ENCODE results near the gene HABP2. TPM values are rescaled to one million over a fixed set of nuclear protein-coding genes. Genes with fewer than 3 reads are reported as not detected.
A peak's percentile ranks its signal among the peaks of the same experiment; 100 is the strongest.

The HABP2 gene
- total RNA-seq, 1 donor from 2014 or later: 0.63 TPM

DNA sequence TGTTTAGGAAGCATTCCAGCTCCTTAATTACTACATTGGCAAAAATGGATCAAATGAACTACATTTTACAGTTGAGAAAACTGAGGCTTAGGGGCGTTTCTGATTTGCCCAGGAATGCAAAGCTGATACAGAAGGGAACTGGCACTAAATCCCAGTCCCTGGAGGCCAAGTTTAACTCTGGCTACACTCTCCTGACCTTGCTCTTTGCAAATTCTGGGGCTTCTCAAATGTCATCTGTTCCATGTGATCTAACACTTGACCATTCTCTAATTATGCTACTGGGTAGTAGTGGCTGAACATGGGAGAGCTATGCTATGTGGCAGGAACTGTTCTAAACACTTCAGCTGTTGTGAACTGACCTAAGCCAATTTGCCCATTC is 11.3 kb upstream of the HABP2 start:
- TF ChIP-seq, protein P1, sequence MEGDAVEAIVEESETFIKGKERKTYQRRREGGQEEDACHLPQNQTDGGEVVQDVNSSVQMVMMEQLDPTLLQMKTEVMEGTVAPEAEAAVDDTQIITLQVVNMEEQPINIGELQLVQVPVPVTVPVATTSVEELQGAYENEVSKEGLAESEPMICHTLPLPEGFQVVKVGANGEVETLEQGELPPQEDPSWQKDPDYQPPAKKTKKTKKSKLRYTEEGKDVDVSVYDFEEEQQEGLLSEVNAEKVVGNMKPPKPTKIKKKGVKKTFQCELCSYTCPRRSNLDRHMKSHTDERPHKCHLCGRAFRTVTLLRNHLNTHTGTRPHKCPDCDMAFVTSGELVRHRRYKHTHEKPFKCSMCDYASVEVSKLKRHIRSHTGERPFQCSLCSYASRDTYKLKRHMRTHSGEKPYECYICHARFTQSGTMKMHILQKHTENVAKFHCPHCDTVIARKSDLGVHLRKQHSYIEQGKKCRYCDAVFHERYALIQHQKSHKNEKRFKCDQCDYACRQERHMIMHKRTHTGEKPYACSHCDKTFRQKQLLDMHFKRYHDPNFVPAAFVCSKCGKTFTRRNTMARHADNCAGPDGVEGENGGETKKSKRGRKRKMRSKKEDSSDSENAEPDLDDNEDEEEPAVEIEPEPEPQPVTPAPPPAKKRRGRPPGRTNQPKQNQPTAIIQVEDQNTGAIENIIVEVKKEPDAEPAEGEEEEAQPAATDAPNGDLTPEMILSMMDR (conservative IDR thresholded peaks at IDR 0.05; ENCODE audit: low read depth, low read length): no peak
- H3K4me3 ChIP-seq (ENCODE audit: low read depth, low read length): no peak overlapping the region
- no peak for DNase-seq (ENCODE audit: low read depth)

DNA sequence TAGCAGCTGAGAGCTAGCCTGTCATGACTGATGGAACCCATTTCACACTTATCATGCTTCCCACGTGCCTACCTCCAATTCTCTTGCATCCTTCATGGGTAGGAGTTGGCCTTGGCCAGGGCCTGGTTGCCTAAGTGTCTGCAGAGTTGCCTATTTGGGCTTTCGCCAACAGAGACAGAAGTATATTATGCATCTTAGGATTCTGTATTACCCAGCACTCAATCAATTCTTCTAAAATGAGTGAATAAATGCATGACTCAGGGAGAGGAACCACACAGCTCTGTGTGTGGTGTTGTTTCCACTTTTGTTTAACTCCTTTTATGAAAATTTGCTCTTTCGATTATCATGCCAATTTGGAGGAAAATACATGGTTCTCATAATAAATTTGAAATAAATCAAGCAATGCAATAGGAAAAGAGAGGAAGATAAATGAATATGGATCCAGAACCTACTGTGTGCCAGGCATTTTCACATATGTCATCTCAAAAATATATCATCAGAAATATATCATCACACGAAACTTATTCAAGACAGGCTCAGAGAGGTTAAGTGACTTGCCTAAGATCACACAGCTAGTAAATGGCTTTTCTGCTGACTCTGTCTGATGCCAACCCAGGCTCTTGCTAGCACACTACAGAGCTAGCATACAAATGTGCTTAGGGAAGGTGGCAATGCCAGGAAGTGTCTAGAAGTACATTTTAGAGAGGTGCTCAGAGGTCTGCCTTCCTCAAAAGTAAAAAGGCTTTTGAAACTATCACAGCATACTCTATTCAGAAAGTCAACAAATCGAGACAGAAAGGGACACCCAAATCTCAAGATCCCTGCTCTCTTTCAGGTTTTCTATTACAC is 9.5 kb upstream of the HABP2 start:
- H3K4me3 ChIP-seq (ENCODE audit: low read depth, low read length): no peak overlapping the region
- no peak for DNase-seq (ENCODE audit: low read depth)
- TF ChIP-seq, protein P1 (conservative IDR thresholded peaks at IDR 0.05; ENCODE audit: low read depth, low read length): no peak

DNA sequence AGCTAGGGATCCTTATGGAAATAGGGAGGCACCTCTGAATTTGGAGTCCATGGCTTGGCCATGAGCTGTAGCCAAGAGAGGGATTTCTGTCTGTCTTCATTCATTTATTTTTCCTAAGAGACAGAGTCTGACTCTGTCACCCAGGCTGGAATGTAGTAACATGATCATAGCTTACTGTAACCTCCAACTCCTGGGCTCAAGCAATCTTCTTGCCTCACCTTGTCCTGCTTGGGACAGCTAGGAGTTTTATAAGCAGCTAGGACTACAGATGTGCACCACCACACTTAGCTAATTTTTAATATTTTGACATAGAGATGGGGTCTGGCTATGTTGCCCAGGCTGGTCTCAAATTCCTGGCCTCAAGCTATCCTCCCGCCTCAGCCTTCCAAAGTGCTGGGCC is 8.5 kb upstream of the HABP2 start:
- no peak overlapping the region for H3K4me3 ChIP-seq (ENCODE audit: low read depth, low read length)
- TF ChIP-seq, protein P1 (conservative IDR thresholded peaks at IDR 0.05; ENCODE audit: low read depth, low read length): no peak
- DNase-seq (ENCODE audit: low read depth): no peak

DNA sequence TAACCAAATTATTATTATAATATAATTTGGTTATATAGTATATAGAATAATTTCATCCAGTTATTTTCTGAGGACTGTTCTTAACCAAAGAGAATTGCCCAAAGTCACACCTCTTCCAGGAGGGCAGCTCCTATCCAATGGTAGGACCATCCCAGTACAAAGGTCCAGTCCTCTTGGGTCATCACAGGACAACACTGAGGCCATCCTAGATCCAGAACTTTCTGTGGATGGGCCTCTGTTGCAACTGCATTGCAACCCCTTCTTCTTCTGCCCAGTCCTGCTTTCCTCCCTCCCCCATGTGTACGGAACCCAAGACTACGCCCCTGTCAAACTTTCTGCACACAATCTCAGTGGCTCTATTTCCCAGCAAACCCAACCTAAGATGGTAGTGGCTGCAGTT is 5.4 kb upstream of the HABP2 start:
- TF ChIP-seq, protein P1 (conservative IDR thresholded peaks at IDR 0.05; ENCODE audit: low read depth, low read length): no peak
- no peak overlapping the region for H3K4me3 ChIP-seq (ENCODE audit: low read depth, low read length)
- no peak for DNase-seq (ENCODE audit: low read depth)

GRCh38 chr10:113549856-113550255 is 3.0 kb upstream of the HABP2 start:
- TF ChIP-seq, protein P1 (conservative IDR thresholded peaks at IDR 0.05; ENCODE audit: low read depth, low read length): no peak
- DNase-seq (ENCODE audit: low read depth): no peak
- H3K4me3 ChIP-seq (ENCODE audit: low read depth, low read length): no peak overlapping the region

DNA sequence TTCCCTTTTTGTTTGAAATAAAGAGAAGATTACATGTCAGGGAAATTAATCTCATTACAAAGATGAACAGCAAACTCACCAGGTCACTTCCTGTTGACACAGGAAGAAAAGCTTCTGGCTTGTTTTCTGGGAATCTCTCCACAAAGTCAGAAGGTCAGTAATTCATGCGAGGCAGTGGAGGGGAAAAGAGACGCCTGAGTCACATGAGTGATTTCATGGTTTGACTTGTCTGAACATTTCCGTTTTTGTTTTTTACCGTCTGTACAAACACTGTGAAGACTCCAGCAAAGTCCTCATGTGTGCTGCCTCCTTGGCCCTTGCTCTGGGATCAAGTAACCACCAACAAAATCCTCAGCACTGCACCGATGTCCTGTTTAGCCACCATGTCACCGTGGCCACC is 2.5 kb upstream of the HABP2 start:
- H3K4me3 ChIP-seq (ENCODE audit: low read depth, low read length): no peak overlapping the region
- TF ChIP-seq, protein P1 (conservative IDR thresholded peaks at IDR 0.05; ENCODE audit: low read depth, low read length): no peak
- DNase-seq (ENCODE audit: low read depth): peak; percentile 93

- TF ChIP-seq, protein P1 (conservative IDR thresholded peaks at IDR 0.05; ENCODE audit: low read depth, low read length): no peak
- no peak for DNase-seq (ENCODE audit: low read depth)
- no peak overlapping the region for H3K4me3 ChIP-seq (ENCODE audit: low read depth, low read length)
These were observed 839 bp upstream of the HABP2 start for GRCh38 chr10:113552014-113552413.

Measured in epithelial cell of proximal tubule (primary cell).